RWPE2 (cell line): ENCODE results near the gene HTR1B.
A peak's percentile ranks its signal among the peaks of the same experiment; 100 is the strongest.

Source experiments
- ATAC-seq: fragments of 200-7000 bp; cut with Tn5 transposase; 3 replicates; pipeline ENCODE4 v1.9.1; 2021; ENCODE audit warnings: low read depth
- DNase-seq: peaks from one replicate; pipeline ENCODE4 v3.0.0-alpha.2; 2020; ENCODE audit warnings: low spot score
- H3K27ac ChIP-seq: fragments of 450-650 bp; 2 replicates; pipeline ENCODE4 v1.5.1; 2017; ENCODE audit warnings: mild to moderate bottlenecking; ENCODE audit not compliant: poor library complexity, severe bottlenecking
- H3K27me3 ChIP-seq: fragments of 250-450 bp; sonication (Bioruptor Pico); 2 replicates; pipeline ENCODE4 v1.5.1; 2021; ENCODE audit warnings: mild to moderate bottlenecking, moderate library complexity; ENCODE audit not compliant: insufficient read depth, poor library complexity, severe bottlenecking
- H3K36me3 ChIP-seq: fragments of 250-450 bp; sonication (Bioruptor Pico); 2 replicates; pipeline ENCODE4 v1.5.1; 2020; ENCODE audit warnings: low read depth, mild to moderate bottlenecking, moderate library complexity
- H3K4me1 ChIP-seq: fragments of 250-450 bp; sonication (Bioruptor Pico); 2 replicates; pipeline ENCODE4 v1.5.1; 2021; ENCODE audit warnings: mild to moderate bottlenecking, moderate library complexity; ENCODE audit not compliant: insufficient read depth, poor library complexity, severe bottlenecking
- H3K4me3 ChIP-seq: fragments of 250-450 bp; sonication (Bioruptor Pico); 2 replicates; pipeline ENCODE4 v1.5.1; 2021; ENCODE audit warnings: mild to moderate bottlenecking, moderate library complexity; ENCODE audit not compliant: severe bottlenecking
- H3K9me3 ChIP-seq: fragments of 250-450 bp; sonication (Bioruptor Pico); 2 replicates; pipeline ENCODE4 v1.5.1; 2021; ENCODE audit warnings: mild to moderate bottlenecking, moderate library complexity; ENCODE audit not compliant: severe bottlenecking
- TF ChIP-seq, protein P1 (sequence below): fragments of 450-650 bp; IDR thresholded peaks from one replicate; pipeline ENCODE4 v1.5.1; 2017; ENCODE audit warnings: mild to moderate bottlenecking, moderate library complexity; ENCODE audit not compliant: poor library complexity, severe bottlenecking

HTR1B gene

DNA sequence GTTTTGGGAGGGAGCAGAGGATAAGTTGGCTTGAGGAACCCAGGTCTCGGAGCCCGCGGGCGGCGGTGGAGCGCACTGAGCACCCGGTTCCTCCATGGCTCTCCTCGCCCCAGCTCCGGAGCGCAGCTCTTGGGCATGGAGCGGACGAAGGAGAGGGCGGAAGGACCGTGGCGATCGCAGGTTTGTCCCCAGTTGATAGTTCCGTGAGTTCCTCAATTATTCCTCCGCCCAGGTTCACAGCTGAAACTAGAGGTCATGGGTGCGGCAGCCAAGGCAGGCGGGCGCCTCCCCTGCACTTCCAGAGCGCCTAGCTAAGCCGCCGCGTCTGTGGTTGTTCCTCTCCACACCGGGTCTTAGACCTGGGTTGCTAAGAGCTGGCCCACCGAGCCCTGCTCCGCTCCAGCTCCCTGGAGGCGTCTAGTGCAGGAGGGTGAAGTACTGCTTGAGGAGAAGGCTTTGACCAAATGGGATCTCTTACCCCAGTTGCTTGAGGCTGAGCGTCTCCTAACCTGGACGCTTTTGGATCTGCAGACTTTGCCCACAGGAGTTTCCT lies at the start of gene HTR1B:
TSS of gene HTR1B (minus strand) at position 184 of the 553 bp plus-strand sequence. CDS start at position 96, 88 bp downstream.
- H3K27ac ChIP-seq: peak within 1 kb of the TSS; percentile 58
- peaks cover 12% of the 10 kb centered on the region for H3K4me1 ChIP-seq
- peak; percentile 39 for ATAC-seq
- H3K27me3 ChIP-seq: no peaks in the 10 kb centered on the region
- no peaks in the 10 kb centered on the region for H3K36me3 ChIP-seq
- peak within 1 kb of the TSS; percentile 51 for H3K4me3 ChIP-seq
- H3K9me3 ChIP-seq: no peaks in the 10 kb centered on the region
- no peak for DNase-seq
- TF ChIP-seq, protein P1, sequence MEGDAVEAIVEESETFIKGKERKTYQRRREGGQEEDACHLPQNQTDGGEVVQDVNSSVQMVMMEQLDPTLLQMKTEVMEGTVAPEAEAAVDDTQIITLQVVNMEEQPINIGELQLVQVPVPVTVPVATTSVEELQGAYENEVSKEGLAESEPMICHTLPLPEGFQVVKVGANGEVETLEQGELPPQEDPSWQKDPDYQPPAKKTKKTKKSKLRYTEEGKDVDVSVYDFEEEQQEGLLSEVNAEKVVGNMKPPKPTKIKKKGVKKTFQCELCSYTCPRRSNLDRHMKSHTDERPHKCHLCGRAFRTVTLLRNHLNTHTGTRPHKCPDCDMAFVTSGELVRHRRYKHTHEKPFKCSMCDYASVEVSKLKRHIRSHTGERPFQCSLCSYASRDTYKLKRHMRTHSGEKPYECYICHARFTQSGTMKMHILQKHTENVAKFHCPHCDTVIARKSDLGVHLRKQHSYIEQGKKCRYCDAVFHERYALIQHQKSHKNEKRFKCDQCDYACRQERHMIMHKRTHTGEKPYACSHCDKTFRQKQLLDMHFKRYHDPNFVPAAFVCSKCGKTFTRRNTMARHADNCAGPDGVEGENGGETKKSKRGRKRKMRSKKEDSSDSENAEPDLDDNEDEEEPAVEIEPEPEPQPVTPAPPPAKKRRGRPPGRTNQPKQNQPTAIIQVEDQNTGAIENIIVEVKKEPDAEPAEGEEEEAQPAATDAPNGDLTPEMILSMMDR: no peak

- Histone ChIP-seq H3K36me3 (no peaks in the 10 kb centered on the region), H3K9me3 (no peaks in the 10 kb centered on the region), H3K4me3 (no peak overlapping the region), H3K27ac (no peak overlapping the region), H3K4me1 (no peaks in the 10 kb centered on the region), H3K27me3 (no peaks in the 10 kb centered on the region)
- TF ChIP-seq, protein P1: no peak
- ATAC-seq: no peak
- no peak for DNase-seq
Measured at GRCh38 chr6:77512554-77512953, 49.3 kb upstream of the HTR1B start.

DNA sequence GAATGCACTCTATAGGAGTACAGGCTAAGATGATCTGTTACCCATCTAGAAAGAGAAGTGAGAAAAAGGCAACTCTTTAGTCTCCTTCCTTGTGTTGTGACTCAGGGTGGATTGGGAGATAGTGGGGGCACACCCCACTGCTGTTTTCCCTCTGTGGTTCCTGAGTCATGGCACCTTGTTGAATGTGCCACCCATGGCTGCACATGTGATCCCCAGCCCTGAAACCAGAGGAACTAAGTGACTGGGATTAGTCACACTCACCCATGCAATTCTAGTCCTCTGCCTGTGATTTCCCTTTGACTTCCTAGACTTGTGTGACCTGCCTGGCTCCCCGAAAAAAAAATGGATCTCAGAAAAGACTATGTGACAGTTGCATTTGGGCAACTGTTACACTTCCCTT lies 48.6 kb upstream of the HTR1B start:
- ATAC-seq: no peak
- no peak for DNase-seq
- H3K36me3 ChIP-seq: no peaks in the 10 kb centered on the region

DNA sequence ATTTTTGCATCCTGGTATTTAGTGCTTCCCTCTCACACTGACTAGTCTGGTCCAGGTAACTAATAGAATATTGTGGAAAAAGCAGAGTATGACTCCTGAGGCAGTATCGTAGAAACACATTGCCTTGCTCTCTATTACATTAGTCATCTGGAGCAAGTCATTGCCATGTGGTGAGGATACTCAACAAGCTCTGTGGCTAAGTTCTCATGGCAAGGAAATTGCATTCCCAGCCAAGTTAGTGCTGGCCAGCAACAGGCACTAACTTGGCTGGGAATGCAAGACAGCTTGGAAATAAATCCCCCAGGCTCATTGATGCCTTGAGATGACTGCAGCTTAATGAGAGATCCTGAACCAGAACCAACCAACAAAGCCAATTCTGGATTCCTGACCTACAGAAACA lies 39.7 kb upstream of the HTR1B start:
- TF ChIP-seq, protein P1: no peak
- no peak for DNase-seq
- H3K27me3 ChIP-seq: no peaks in the 10 kb centered on the region
- H3K4me3 ChIP-seq: no peak overlapping the region
- no peaks in the 10 kb centered on the region for H3K4me1 ChIP-seq
- no peaks in the 10 kb centered on the region for H3K9me3 ChIP-seq
- no peaks in the 10 kb centered on the region for H3K36me3 ChIP-seq
- H3K27ac ChIP-seq: no peak overlapping the region
- peak; percentile 74 for ATAC-seq

More for the DNA sequence above, 48.6 kb upstream of the HTR1B start:
- Histone ChIP-seq H3K9me3 (no peaks in the 10 kb centered on the region), H3K4me3 (no peak overlapping the region), H3K27me3 (no peaks in the 10 kb centered on the region), H3K27ac (no peak overlapping the region), H3K4me1 (no peaks in the 10 kb centered on the region)
- TF ChIP-seq, protein P1: no peak

- ATAC-seq (no peak), DNase-seq (no peak)
- Histone ChIP-seq H3K4me3 (no peak overlapping the region), H3K4me1 (no peaks in the 10 kb centered on the region), H3K27ac (no peak overlapping the region), H3K27me3 (peaks cover 3% of the 10 kb centered on the region), H3K9me3 (no peaks in the 10 kb centered on the region), H3K36me3 (no peaks in the 10 kb centered on the region)
- TF ChIP-seq, protein P1: no peak
Measured at GRCh38 chr6:77492530-77492929, 29.2 kb upstream of the HTR1B start.
